Stimulated activated CD8-positive, alpha-beta memory T cell treated with anti-CD3 and anti-CD28 coated beads, Interleukin-15, amount 100 ng/mL, for 1 hour (primary cell): ENCODE measurements around the gene CRIM1.

ENCODE experiments used
- DNase-seq: peaks from one replicate; pipeline ENCODE4 v3.0.0-alpha.2; 2020; ENCODE audit warnings: low read depth

Gene CRIM1

DNA sequence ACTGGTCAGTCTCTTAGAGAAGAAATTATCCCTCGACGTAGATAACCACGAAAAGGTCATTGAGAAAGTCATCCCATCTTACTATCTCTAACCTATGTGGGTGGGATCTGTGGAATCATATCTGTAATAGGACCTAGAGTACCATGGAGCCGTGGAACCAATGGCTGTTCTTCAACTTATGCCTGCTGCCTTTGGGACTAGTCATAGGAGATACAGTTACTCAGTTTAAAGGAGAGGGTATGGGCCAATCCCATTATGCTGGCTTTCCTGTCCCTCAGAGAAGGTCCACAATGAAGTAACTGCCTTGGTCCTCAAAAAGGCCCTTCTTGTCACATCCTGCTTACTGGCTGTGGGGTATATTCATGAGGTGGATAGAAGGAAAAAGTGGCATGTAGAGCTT is 164.9 kb downstream of the CRIM1 start:
- DNase-seq: no peak

DNA sequence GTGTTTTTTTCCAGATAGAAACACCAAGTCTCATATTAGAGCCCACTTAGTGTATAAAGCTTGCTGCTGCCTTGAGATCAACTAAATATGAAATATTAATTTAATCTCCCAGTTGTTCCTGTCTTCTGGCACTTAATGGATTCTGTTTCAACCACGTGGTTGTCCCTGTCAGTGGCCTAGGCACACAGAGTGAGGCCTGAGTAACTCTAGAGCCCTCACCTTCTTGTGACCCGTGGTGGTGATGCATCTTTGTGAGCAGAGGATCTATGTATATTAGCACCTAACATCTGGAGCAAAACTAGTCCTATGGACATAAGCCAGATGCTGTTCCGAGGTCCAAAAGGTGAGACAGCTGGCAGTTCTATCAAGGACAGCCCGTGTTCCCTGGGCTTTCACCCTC is 167.6 kb downstream of the CRIM1 start:
- no peak for DNase-seq

DNA sequence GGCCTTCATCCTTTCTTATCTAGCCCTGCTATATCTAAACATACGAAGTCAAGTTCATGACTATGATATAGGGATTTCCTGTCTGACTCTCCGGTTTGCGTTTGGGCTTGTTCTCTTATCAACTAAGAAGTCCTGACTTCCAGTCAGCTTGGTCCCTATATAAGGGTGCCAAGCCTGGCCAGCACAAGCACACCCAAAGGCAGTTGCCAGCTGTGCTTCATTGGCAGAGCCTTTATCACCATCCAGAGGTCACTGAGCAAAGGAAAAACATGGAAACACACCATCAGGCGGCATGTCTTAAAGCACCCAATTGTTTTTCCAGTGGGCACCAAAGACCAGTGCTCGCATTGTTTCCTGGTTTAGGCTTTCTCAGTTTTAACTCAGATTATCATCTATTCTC is 169.7 kb downstream of the CRIM1 start:
- no peak for DNase-seq

DNA sequence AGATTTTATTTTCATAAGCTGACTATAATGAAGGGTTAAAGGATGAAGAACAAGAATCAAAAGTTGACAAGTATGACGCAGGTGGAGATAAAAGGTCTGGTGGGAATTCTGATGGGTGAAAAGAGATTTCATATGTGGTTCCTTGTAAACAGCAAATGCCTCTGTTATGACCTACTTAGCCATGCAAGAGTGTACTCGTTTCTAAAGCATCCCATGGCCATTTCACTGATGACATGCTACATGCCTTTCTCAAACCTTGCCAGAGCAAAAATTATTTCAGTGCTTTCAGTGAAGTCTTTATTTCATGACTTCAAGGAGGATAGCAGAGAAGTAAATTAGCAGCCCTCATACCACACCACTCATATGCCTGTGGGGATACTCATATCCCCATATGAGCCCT is 170.6 kb downstream of the CRIM1 start:
- DNase-seq: no peak

DNA sequence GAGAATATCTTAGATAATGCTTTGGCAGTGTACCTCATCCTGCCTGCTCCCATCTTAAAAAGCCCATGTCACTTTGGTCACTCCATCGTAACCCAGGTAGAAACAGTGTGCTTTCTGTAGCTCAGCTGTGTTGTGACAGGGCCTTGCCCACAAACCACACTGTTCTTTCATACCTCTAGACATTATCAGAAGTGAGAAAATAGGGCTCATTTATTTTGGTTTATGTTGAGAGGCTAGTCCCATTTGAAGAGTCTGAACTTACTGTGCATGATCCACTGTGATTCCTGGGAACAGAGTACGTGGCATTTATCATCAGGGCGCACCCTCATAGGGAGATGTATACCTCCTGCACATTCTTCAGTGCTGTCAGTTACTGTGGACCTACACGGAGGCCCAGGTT is 172.7 kb downstream of the CRIM1 start:
- no peak for DNase-seq

DNA sequence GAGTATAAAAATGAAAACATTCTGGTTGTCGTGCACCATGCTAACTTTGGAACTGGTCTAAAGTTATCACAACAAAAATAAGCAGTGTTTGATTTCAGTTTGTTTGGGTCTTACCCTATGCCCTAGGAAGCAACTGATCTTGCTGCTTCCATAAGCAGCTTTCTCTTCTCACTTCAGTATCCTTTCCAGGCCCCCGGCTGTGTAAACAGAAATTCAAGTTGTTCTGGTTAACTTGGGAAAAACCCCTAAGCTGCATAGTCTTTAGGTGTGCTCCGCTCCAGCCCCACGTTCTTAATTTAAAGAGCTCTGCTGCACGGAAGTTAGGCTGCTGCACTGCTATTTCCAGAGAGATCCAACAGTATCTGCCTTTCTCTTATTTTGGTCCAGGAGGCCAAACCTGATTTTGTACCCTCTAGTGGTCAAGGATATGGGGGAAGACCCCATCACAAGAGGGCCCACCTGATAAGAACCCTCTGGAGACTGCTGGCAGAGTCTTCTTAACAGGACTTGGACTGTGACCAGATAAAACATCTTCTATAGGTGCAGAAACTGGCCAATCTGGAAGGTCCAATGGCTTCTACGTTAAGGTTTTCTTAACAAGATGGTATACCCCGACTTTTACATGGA is 173.3 kb downstream of the CRIM1 start:
- DNase-seq: no peak

DNA sequence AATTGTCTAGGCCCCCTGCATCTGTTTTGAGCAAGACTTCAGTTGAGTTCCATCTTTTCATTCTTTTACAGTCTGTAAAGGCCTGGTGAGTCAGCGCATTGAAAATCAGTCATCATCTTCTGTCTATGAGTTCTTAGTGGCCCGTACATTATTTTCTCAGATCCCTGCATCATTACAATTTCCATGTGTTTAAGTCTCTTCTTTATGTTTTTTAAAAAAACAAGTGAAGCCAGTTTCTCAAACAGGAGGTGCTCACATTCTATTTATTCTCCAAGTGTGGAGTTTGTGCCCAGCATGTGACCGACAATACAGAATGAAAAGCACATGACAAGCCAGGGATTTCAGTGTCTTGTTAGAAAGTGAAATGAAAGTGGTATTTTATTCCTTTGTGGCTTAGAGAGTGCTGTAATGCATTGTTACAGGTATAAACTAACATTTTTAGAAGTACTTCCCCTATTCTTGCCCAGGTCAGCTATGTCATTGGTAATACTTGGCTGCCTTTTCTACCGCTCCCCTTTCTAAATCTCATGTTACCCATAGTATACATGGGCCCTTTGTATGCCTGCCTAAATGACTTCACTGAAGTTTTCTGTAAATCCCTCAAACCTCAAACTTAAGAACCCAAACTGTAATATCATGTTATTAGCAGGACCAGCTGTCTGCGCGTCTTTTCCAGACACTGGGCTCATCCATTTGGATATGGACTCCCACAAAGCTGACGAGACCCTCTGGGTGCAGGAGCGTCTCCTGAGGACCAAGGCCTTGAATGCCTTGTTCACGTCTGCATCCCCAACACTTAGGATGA is 174.8 kb downstream of the CRIM1 start:
- DNase-seq: no peak

DNA sequence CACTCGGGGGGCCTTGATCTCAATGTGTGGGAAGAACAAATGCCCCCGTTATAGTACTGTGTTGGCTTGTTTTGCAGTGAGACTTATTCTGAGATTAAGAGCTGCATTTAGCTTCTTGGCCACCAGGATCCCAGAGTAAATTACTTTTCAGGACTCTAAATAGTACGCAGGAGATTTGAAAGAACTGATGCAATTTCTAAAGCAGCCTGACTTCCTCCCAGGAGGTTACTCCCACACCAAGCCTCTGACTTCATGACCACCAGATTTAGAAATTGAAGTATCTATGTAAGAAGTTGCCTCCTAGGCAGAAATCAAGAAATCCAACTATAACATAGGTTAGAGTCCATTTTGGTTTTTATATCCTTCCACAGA is 175.4 kb downstream of the CRIM1 start:
- no peak for DNase-seq

DNA sequence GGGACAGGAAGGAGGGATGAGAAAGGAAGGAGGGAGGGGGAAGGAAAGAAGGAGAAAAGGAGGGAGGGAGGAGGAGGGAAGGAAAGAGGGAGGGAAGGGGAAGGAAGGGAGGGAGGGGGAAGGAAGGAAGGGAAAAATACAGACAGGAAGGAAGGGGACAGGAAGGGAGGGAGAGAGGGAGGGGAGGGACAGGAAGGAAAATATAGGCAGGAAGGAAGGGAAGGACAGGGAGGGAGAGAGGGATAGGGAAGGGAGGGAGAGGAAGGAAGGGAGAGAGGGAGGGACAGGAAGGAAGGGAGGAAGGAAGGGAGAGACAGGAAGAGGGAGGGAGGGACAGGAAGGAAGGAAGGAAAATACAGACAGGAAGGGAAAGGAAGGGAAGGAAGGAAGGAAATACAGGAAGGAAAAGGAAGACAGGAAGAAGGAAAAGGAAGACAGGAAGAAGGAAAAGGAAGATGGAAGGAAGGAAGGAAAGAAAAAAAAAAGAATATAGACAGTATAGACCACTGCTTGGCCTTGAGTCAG is 178.8 kb downstream of the CRIM1 start:
- no peak for DNase-seq

DNA sequence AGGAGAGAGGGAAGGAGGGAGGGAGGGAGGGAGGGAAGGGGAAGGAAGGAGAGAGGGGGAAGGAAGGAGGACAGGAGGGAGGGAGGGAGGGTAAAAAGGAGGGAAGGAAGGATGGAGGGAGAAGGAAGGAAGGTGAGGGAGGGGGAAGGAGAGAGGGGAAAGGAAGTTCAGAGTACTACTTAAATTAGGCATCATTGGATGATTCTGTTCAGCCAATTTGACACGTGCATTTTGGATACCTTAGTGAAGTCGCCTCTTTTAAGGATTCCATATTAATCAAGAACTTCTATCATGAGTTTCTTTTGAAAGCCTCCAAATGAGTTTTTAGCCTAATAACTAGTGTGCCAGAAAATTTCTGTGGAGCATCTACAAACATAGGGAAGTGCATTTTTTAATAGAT is 179.5 kb downstream of the CRIM1 start:
- DNase-seq: no peak

DNA sequence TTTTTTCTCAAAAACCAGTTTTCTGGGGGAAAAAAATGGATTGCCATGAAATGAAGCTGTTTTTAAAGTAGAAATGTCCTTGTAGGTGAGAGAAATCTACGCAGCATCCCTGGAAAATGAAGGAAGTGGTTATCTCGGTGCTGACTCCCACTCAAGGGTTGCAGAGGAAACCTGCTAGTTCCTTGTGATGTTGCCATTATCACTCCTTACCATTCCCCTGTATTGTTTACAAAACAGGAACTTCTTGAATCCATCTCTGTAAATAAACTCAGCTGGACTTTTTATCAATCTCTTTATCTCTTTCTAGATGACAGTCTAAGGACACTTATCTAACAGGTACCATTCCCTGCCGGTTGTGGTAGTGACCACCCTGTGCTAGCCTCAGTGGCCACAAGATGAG is 181.2 kb downstream of the CRIM1 start:
- no peak for DNase-seq

DNA sequence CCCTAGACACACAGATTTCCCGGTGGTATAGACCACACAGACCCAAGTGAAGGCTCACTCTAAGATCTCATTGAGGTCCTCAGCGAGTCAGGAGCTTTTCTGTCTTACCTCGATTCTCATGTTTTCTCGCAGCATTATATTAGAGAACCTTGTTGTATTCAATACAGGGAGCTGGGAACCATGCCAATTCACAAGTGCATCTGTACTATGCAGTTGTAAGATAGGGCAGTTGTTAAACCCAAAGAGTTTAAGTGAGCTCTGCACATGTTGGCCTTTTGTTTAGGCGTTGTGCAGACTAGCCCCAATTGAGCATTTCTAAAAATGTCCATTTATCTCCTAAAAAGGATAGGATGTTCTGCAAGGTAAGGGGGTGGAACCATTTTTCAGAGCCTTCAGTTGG is 182.8 kb downstream of the CRIM1 start:
- DNase-seq: no peak

DNA sequence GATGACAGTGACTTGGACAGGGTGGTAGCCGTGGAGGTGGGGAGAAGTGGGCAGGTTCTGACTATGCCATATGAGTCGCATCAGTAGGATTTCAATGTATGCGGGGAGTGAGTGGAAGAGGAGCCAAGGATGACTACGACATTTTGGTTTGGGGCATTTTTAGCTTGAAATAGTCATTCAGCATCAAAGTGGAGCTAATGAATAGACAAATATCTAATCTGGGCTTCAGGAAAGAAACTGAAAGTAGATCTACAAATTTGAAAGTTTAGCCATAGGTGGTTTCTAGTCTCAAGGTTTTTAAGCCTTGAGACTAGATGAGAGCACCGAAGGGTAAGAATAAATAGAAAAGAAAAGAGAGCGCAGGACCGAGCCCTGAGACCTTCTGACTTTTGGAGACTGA is 184.1 kb downstream of the CRIM1 start:
- no peak for DNase-seq

DNA sequence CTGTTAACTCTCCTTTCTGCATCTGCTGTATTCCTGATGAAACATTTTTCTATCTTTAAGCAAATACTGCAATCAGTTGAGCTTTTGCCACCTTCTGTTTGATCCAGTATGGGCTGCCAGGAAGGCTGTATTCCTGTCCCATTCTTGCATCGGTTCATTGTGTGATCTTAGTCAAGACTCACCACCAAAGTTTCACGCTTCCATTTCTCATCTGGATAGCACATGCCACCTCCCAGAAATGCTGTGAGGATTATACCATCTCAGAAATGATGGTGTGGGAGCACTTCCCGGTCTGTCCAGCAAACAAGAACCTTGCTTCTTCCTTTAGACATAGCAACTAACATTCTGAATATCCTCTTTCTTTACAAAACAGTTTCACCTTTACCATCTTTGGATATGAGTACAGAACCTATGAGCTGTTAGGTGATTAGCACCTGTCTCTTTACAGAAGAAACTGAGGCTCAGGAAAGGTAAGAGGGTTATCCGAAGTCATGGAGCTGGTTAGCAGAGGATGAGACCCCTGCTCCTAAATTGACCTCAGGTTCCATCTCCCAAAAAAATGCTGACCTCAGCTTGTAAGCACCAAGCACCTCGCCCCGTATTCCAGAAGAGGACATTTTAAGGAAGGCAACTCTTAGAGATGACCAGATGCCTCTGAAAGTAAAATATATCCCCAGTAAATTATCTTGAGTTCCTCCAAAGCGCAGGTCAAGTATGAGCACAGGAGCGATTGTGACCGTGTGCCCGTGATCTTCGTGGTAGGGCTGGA is 185.6 kb downstream of the CRIM1 start:
- DNase-seq: no peak

DNA sequence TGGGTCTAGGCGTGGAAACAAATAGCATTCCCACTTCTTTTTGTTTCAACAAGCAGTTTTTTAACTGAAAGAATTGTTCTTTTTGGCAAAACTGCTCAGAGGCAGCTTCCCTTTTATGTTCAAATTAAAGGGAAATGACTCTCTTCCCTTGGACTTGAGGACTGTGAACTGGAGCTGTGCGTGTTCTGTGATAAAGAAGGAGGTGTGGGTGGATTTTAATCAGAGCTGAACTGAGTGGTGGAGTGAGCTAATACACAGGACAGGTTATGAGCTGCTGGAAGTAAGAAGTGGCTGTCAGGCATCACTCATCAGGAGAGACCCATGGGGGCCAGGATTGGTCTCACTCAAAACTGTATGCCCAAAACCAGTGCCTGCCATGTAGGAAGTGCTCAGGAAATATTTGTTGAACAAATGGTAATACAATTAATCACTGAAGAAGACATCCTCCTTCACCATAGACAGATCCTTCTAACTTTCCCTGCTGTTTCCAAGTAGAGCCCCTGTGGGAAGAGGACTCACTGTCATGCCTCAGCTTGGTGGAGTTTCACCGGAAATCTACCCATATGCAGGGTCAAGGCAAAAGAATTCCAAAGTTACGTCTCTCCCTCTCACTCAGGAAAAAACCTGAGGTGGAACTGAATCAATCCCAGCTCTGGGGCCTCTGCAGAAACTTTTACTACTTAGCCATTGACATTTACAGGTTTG is 186.5 kb downstream of the CRIM1 start:
- no peak for DNase-seq

DNA sequence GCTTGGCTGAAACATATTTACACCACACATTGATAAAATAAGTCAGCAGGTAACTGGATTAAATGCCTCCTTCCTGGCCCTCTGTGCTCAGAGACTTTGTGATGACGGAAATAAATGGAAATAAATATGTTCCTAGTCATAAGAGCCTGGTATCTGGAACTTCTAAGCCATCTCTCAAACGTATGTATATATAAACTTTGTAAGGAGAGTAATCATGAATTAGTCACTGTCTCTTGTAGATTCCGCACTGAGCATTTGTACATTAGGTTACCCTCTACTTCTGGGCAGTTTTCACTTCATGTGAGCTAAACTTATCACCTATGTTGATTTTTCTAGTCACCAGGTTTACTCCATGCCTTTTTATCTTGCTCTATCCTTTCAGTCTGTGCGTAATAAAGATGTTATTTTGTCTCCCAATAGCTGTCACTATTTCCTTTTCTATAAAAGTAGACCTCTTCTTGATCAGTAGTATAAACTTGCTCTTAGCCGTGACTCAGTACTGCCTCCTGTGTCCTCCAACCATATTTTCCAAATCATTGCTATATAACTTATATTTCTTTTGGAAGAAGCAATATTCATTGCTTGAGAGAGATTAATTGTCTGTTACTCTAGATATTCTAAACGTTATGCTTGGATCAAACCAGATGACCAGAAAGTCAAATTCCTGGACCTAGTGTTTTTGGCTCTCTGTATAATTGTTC is 189.2 kb downstream of the CRIM1 start:
- DNase-seq: no peak

DNA sequence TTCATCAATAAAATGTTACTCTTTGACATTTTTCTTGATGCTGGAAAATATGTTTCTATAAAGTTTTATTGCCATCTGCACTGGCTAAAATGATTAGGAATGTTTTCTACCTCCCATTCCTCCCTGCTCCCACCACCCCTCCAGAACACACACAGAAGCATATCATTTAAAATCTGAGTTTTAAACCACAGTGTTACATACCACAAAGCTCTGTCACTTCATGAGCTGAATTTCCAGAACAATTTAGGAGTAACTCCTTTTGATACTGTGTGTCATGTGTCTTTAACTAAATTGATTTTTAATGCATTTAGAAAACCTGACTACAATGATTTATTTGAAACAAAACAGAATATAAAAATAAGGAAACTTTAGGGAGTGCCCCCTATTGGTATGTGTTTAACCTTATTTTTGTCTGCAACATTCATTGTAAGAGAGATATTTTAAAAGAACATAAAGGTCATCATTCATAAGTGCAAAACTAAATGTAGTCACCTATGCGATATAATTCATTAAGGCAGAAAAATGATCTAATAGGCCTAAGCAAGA is 190.4 kb downstream of the CRIM1 start:
- DNase-seq: no peak

DNA sequence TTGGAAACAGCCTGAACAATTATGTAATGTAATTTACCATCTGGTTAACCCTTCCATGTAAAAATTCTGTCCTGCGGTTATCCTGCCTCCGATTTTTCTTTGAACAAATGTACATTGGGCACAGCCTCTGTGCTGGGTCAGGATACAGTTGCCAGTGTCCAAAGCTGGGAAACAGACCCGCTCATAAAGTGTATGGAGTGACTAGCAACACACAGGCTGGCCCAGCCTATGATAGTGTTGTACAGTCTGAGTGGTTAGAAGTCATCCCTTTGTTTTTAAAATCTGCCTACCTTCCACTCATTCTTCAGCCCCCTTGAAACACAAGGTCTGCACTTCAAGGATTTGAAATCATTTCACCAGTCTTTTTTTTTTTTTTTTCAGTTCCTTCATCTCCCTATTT is 192.3 kb downstream of the CRIM1 start:
- DNase-seq: no peak

DNA sequence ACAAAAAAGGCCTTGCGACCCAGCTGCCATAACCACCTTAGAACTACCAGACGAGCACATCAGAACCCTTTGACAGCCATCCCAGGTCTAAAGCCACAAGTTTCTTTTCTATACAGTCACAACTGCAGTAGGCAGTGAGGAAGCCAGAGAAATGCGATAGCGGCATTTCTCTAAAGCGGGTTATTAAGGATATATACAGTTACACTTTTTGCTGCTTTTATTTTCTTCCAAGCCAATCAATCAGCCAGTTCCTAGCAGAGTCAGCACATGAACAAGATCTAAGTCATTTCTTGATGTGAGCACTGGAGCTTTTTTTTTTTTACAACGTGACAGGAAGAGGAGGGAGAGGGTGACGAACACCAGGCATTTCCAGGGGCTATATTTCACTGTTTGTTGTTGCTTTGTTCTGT is 193.6 kb downstream of the CRIM1 start:
- DNase-seq: no peak

DNA sequence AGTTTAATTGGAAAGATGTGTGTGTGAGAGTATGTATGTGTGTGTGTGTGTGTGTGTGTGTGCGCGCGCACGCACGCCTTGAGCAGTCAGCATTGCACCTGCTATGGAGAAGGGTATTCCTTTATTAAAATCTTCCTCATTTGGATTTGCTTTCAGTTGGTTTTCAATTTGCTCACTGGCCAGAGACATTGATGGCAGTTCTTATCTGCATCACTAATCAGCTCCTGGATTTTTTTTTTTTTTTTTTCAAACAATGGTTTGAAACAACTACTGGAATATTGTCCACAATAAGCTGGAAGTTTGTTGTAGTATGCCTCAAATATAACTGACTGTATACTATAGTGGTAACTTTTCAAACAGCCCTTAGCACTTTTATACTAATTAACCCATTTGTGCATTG is 194.4 kb downstream of the CRIM1 start:
- DNase-seq: no peak

DNA sequence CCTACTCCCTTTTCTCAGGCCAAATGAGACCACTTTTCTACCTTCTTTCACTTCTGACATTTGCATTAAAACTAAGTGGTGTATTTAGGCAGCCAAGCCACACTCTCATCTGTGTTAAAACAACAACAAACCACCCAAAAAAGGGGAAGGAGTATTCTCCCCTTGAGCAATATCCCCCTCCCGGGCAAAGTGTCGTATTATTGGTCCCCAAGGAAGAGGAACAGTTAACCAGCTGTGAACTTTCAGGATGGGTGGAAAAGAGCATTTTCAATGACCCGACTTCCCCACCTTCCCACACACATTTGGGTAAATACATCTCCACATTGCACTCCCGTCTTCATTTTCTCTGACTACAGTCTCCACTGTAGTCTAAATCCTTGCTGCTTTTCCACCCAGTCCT is 198.1 kb downstream of the CRIM1 start:
- no peak for DNase-seq

DNA sequence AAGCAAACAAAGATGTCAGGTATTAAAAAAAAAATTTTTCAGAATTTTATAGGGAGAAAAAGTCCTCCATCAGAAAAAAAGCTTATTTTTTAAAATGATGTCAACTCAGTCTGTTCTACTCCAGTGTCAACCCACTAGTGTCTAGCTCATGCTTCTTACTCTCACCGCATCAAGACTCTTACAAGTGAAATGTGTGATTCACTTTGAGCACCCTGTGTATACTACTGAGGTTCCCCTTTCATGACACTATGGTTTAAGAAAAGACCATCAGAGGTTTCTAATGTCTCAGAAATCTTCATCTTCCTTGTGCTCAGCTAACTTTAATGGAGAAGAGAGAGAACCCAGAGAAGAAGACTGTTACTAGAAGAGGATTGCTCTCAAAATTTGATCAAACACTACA is 199.0 kb downstream of the CRIM1 start:
- no peak for DNase-seq
